ENCODE results near the gene TMEM54. TPM values are rescaled to one million over a fixed set of nuclear protein-coding genes. Genes with fewer than 3 reads are reported as not detected.

Gene TMEM54
- total RNA-seq, 1 donor from 2014 or later = 30.6 TPM

DNA sequence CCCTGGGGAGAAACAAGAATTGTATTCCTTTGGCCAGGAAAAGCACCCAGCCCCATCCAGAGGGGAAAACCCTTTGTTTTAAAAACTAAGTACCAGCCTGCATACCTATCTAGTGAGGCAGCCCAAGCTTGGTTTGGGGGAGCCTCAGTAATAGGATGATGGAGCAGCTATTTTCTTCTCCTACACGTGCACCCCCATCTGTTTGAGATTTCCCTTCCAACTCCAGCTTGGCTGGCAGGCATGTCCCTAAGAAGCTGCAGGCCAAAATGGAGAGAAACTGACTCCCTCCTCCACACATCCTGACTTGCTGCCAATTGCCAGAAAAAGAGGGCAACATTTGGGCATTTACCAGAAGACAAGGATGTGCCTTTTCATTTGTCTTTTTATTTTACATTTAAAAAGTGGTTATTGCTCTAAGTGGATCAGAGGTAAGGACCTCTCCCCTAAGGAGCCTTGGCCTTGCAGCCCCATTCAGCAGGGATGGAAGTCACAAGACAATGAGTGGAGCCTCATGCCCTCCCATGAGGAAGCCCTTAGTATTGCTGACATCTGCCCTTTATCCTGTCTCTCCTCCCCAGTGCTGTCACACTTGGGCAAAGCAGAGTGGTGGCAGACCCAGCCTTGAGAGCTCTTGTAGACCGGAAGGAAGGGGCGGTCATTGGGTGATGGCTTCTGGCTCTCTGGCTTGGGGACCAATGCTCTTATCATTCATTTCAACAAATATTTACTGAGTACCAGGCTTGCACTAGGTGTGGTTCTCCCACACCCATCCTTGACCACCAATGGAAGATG, 39.1 kb downstream of the TMEM54 start:
- peak; percentile 47 for DNase-seq

DNA sequence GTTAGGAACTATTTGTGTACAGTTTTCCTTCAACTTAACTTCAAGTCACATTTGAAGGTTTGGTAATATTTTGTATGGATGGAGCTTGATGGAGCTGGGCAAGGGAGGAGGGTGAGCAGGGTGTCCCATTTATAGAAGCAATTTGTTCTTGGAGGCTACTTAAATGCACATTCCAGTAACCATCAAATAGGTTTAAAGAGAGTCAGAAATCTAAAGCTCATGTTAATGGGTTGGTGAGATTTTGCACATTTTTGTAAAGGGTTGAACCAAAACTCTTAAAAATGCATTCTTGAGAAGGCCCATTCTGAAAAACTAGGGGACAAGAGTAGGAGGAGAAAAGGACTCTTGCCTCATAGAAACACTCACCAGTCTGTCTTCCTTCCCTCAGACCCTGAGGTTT, 40.6 kb downstream of the TMEM54 start:
- DNase-seq = no peak

DNA sequence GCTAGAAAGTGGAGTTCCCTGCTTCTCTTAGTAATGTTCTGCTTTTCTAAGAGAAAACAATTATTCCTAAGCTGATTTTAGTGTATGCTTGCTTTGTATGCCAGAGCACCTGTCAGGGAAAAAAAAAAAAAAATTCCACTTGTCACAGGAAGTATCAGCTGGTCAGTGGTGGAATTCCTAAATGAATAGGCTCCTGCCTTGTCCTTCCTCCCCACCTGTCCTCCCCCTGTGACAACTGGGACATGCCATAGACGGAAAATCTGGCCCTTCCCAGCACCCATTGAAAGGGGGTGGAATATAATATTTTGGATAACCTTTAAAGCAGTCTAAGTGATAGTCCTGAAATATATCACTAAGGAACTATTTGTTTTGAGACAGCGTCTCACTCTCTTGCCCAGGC, 41.3 kb downstream of the TMEM54 start:
- DNase-seq = peak; percentile 26

DNA sequence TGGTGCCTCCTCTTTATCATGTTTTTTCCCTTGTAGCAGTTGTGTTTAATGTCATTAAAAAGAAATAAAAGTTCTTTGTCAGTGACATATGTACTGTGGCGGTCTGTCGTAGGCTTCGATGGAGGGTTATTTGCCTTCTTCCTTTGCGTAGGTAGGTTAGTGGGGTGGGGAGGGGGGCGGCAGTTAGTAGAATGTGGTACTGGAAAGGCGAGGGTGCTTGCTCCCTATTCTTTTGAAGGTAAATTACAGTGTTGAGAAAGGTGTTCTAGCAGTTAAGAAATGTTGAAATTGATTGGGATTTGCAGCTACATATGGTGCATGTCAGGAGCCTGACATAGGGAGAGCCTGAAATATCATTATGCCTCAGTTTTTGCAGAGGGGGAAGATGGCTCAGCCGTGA, 42.4 kb downstream of the TMEM54 start:
- no peak for DNase-seq

DNA sequence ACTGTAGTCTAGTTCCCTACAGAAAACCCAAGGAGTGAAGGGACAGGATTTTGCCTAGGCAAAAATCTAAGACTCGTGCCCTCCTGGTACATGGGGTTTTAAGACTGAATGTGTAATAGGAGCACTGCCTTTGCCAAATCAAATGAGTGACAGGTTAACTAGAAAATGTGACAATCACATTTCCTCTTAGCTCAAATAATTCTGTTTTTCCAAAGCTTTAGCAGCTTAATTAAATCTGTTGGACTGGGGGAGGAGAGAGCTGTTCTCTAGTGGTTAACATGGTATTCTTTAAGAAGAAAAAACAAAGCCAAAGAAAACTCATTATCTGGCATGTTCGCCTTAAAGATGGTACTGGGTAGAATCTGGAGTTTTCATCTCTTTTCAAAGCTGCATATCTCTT, 43.1 kb downstream of the TMEM54 start:
- DNase-seq = no peak

DNA sequence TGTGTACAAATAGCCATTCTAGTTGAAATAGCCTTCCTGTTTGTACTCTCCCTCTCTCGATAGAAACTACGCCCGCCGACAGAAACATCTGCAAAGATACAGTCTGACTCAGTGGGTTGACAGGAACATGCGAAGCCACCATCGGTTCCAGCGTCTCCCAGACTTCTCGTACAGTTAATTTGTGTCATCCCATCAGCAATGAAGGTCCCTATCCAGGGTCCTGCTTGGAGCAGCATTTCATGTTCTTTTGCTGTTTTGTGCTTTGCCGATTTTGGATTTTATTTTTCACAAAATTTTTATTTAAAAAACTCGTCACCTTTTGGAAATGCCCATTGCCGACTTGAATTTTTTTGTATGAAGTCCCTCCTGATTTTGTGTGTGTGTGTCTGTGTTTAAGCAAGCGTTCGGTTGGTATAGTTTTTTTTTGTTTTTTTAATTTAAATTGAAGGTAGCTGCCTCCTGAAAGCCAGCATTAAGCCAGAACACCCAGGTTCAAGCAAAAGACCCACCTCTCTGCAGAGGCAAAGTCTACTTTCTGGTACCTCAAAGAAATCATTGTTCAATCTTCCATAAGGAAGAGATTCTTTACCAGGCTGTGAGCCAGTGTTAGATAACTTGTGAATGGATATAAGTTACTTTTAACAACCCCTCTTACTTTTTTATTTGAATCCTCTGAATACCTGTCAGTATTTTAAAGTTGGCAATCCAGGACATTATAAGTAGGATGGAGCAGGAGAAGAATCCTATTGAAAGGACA, 45.1 kb downstream of the TMEM54 start:
- no peak for DNase-seq

DNA sequence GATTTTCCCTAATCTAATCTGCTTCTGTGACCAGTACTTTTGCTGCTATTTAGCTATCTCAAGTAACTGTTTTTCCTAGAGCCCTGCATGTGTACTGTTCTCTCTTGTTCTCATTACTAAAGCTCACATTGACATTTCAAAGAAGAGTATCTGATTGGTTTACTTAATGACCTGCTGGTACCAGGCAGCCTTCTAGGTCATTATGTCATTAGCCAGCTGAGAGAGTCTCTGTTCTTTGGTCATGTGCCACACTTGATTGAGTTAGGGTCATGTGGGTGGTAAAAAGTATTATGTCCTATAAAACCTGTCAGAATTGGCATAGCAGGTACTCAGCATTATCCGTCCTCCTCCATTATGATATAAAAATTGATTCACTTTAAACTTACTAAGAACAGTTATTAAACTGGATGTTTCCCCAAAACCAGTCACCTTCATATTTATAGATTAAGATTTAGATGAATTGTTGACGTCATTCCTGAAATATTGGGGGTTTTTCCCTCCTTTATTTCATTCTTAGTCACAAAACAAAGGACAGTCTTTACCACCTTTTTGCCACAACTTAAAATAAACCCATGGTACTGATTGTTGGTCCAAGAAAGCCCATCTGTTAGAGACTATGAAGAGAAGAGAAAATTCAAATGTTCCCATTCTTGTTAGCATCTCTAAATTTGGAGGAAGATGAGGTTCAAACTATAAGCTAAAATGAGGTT, 52.7 kb downstream of the TMEM54 start:
- DNase-seq = no peak

Other genes with a start within 250 kb of the TMEM54 start
- gene SYNC, start 198.6 kb downstream of the TMEM54 start, total RNA-seq = 16.4 and 21.4 TPM in 2 replicates
- 63.6 and 84.0 TPM in 2 replicates for gene YARS1, start 84.0 kb downstream of the TMEM54 start, total RNA-seq
- 33.7 and 50.0 TPM in 2 replicates for gene S100PBP, start 83.7 kb downstream of the TMEM54 start, total RNA-seq
- 0.85 and 0.88 TPM in 2 replicates for gene FNDC5, start 30.5 kb downstream of the TMEM54 start, total RNA-seq
- 0.05 TPM in 1 of 2 replicates, not detected in the other for gene HPCA, start 14.9 kb downstream of the TMEM54 start, total RNA-seq
- 18.7 and 25.3 TPM in 2 replicates for gene RNF19B, start 63.4 kb upstream of the TMEM54 start, total RNA-seq
- 164 and 212 TPM in 2 replicates for gene AK2, start 135.5 kb upstream of the TMEM54 start, total RNA-seq
- gene AZIN2, start 179.8 kb upstream of the TMEM54 start, total RNA-seq = 0.28 and 2.2 TPM in 2 replicates

Data from dermis blood vessel endothelial cell (primary cell).